GM12864 (cell line): ENCODE results near the gene STX19.

Source experiments
- DNase-seq: peaks from one replicate; pipeline ENCODE4 v3.0.0-alpha.2; 2011; ENCODE audit warnings: low read depth
- H3K4me3 ChIP-seq: 2 replicates; pipeline ENCODE4 v1.5.1; 2011; ENCODE audit warnings: mild to moderate bottlenecking, low read depth, low read length, control low read depth
- CTCF ChIP-seq: IDR thresholded peaks from 2 replicates; pipeline ENCODE4 v1.5.1; 2011; ENCODE audit warnings: low read depth, mild to moderate bottlenecking, moderate library complexity, low read length, control low read depth, inconsistent platforms; ENCODE audit errors: missing control alignments

The STX19 gene

DNA sequence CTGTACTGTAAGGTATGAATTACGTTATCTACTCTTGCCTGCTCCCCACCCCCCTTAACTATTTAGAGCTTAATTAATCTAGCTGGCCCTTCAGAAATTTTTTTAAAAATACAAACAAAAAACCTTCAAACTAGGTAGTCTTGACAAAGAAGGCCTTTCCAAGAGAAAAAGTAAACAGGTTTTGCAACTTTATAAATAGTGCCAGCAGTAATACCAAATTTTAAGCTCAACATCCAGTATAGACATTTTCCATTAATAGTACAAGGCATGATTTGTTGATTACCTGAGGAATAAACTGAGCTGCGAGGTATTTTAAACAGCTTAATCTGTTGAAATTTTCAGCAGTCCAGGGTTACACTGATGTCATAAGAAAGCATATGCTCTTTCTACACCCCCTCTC, 20.1 kb downstream of the STX19 start:
- DNase-seq = no peak
- no peak for TF ChIP-seq CTCF
- no peak overlapping the region for H3K4me3 ChIP-seq

DNA sequence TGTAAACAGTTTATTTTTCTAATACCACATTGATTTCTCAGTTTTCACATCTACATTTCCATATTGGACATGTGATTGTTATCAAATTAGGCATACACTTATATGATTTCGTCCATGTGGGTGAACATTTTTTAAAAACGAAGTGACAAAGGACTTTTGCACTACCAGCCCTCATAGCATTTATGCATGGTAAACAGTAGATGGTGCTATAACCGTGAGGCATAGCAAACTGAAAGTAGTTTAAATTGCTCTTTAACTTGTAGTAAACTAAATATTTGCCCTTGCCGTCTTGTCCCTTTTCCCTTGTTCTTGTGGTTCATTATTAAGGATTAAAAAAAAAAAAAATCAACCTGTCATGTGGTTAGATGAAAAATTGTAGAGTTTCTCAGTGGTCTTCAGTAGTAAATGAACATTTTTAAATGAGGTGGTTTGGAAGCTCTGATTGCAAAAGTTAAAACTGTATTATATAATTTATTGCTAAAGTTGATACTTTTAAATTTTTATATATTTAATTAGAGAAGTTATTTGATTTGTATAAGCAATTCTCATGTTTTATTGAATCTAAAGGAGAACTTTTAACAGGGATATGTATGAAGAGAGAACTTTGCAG, 24.0 kb downstream of the STX19 start:
- peak; percentile 42 for DNase-seq

DNA sequence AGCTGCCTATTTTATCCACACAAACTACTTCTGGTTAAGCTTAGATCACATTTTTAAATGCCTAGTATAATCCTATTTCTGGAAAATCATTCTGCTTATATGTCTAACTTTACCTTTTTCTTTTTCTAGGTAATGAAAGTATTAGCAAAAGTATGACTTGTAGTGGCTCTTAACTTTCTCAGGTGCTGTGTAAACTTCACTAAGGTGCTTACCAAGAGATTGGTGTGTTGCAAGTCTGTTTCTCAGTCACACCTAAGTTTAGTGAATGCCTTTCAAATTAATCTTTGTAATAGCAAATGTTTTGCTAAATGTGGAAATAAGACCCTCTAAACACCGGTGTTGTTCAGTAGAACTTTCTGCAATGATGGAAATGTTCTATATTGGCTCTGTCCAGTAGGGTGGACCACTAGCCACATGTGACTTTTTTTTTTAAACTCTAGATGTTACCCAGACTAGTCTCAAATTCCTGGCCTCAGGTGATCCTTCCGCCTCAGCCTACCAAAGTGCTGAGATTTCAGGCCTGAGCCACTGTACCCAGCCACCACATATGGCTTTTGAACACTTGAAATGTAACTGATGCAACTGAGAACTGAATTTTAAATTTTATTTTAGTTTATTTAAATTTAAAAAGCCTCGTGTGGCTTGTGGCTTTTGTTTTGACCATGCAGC, 26.4 kb downstream of the STX19 start:
- no peak overlapping the region for H3K4me3 ChIP-seq
- TF ChIP-seq CTCF = no peak
- DNase-seq = no peak

More for the DNA sequence above, 24.0 kb downstream of the STX19 start:
- peak; percentile 72 for TF ChIP-seq CTCF
- no peak overlapping the region for H3K4me3 ChIP-seq

DNA sequence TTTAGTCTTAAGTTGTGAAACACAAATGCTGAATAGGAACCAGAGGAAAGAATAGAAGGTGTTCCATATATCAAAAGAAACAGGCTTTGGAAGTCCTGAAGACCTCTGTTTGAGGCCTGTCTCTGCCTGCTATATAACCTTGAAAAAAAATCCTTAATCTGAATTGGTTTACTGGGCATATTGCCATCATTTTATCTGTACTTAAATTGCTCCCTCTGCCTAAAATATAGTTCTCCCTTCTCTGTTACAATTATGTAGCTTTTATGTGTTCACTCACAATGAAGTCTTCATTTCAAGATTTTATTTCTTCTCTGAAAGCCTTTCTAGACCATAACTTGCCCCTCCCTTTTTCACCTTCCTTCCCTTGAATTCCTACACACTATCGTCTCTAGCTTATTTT, 27.2 kb downstream of the STX19 start:
- no peak for DNase-seq
- no peak for TF ChIP-seq CTCF
- no peak overlapping the region for H3K4me3 ChIP-seq

- no peak for TF ChIP-seq CTCF
- no peak overlapping the region for H3K4me3 ChIP-seq
- DNase-seq = no peak
Observed at GRCh38 chr3:93994056-93994455, 34.3 kb downstream of the STX19 start.

DNA sequence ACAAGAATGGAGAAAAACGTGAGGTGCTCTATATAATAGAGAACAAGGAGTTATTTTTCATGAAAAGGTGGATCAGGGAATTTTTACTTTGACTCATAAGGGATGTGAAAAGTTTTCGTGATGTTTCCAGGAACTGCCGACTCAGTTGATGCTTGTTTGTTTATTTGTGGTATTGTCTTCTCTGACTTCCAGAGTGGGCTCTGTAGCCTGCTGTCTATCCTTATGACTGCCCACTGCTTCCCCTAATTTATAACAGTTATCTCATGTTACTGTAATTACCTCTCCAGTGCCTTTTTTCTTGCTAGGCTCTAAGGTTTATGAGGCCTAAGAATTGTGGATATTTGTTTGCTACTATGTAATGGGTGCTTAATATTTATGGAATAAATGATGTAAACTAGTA, 36.2 kb downstream of the STX19 start:
- TF ChIP-seq CTCF = no peak
- no peak overlapping the region for H3K4me3 ChIP-seq
- DNase-seq = no peak

DNA sequence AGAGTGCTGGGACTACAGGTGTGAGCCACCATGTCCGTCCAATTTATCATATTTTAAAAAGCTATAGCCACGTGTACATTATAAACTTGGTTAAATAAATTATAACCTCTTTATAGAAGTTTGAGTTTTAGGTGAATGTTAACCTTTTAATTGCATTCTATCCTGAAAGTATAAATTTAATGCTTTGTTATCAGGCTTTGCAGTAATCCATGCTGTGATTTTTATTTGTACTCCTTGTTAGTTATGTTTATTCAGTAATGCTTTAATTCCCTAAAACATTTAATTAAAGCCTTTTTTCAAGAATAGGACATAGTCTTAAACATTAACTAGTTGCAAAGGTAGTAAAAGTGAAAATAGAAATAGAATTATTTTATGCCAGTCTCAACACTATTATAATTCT, 36.8 kb downstream of the STX19 start:
- H3K4me3 ChIP-seq = no peak overlapping the region
- DNase-seq = no peak
- TF ChIP-seq CTCF = no peak
